GM21423 (cell line): Measurements from ENCODE around the gene C2orf49.

Experiments used
- ATAC-seq: cut with Tn5 transposase; IDR thresholded peaks from one replicate; pipeline ENCODE4 v1.9.1; 2021; ENCODE audit warnings: mild to moderate bottlenecking, moderate library complexity; ENCODE audit not compliant: unreplicated experiment

Gene C2orf49

GRCh38 chr2:105358593-105358992 is 21.3 kb downstream of the C2orf49 start:
- ATAC-seq, result no peak

DNA sequence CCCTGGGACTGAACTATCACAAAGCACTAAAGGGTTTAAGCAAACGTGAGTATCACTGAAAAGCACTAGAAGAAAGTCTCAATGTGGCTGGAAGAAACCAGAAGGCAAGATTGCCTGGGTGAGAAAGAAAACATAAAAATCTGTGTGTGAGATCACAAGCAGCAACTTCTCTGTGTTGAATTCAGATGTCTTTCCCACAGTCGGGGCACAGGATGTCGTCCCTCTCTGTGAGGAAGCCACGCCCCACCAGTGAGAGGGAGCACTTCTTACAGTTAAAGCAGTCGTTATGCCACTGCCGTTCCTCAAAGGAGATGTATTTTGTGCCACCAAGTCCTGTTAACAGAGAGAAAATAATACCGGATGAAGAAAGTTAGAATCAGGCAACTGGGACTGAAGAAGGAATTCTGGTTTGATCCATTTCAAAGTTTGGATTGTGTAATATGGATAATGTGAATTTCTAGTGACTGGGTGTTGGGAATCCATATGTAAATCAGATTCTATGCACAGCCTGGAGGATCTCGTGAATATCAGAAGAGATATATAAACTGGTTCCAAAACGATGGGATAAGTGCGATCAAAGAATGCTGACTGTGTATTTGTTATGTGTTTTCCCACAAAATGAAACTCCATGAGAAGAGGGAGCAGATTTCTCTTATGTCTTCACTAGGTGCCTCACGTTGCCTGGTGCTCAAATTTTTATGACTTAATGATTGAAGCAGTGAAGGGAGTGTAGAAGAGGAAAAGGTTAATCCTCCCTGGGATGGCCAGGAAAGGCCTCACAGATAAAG is 24.0 kb downstream of the C2orf49 start:
- ATAC-seq, result no peak

- no peak for ATAC-seq
These were observed 25.7 kb downstream of the C2orf49 start for GRCh38 chr2:105362862-105363591.

DNA sequence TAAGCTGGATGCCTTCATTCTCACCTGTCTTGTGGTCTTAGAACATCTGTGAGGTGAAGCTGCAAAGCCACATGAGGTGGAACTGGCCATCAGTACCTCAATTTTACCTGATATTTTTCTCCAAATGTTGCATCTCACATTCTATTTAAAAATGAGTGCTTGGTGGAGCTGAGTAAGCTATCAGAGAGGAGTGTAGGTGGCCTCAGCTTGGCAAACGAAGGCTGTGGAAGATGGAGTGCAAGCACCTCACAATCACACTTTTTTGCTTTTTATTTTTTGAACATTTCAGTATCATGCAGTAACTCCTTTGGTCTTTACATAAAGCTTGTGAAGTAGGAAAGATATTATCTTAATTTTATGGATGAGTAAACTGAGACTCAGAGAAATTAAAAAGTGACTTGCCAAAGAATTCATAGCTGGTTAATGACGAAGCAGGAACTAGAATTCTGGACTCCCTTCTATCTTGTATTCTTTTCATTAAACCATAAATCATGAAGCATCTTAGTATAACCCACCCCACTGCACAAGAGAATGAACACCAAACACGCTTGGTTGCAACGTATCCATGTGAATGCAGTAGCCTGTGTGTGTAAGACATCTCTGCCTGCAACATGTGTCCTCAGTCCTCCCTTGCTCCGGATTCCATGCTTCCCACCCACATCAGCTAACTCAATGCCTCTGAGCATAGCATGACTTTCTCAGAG is 27.2 kb downstream of the C2orf49 start:
- ATAC-seq, result no peak

- no peak for ATAC-seq
These were observed 27.9 kb downstream of the C2orf49 start for GRCh38 chr2:105365206-105365605.

GRCh38 chr2:105368759-105369408 is 31.5 kb downstream of the C2orf49 start:
- ATAC-seq, result no peak

- peak; percentile 90 for ATAC-seq
These were observed 32.7 kb downstream of the C2orf49 start for GRCh38 chr2:105369777-105370690.

GRCh38 chr2:105371156-105371555 is 33.8 kb downstream of the C2orf49 start:
- no peak for ATAC-seq

GRCh38 chr2:105371810-105372209 is 34.5 kb downstream of the C2orf49 start:
- ATAC-seq, result no peak

GRCh38 chr2:105373344-105373781 is 36.0 kb downstream of the C2orf49 start:
- no peak for ATAC-seq

- ATAC-seq, result peak; percentile 67
These were observed 36.6 kb downstream of the C2orf49 start for GRCh38 chr2:105373895-105374401.

- no peak for ATAC-seq
These were observed 37.7 kb downstream of the C2orf49 start for GRCh38 chr2:105375001-105375561.

DNA sequence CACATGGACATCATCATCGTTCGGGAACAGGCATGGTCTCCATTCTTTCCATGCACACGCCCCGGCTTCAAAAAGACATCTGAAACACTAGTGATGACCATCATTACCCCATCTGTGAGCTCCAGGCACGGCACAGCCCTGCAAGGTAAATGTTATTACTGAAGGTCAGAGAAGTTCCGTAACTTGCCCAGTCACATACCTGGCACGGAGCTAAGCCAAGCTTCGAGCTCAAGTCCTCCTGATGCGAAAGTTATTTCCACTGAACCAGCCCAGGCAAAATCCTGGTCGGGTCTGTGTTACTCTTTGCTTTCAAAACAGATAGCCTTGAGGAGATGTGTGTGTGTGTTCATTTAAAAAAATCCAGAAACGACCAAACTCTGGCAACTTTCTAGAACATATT is 38.7 kb downstream of the C2orf49 start:
- ATAC-seq, result no peak

- ATAC-seq, result no peak
These were observed 39.5 kb downstream of the C2orf49 start for GRCh38 chr2:105376789-105377240.

DNA sequence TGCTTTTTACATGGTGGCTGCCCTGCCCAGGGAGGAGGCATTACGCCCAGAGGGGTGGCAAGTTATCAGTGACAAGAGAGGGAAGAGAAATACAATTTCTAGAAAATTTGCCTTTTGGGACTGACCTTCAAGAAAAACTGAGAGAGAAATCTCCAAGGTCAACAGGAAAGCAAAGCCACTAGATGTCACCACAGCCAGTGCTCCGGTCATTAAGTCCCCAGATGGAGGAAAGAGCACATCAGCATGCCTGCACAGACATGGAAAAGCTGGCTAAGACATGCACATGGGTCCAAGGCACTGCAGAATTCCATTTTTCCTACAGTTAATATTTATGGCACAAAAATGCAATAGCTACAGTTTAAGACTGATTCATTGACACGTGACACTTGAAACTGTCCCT is 40.5 kb downstream of the C2orf49 start:
- no peak for ATAC-seq

- no peak for ATAC-seq
These were observed 41.0 kb downstream of the C2orf49 start for GRCh38 chr2:105378276-105378840.

DNA sequence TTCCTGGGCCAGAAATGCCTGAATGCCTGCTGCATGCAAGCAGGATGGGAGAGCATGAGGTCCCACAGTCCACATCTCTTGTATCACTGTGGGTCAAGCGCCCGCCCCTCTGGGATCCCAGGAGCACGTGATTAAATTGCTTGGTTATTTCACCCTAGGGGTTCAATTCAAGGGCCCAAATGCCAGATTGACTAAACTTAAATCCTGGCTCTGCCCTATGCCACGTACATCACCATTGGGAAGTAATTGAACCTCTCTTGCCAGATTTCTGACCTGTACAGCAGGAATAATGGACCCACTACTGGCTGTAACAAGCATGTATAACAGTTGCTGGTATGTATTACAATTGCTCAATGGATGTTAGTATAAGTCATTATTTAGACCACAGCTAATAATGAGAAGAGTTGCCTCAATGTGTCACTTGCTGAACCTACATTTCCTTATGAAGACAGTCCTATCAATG is 41.6 kb downstream of the C2orf49 start:
- ATAC-seq, result no peak

- ATAC-seq, result no peak
These were observed 42.4 kb downstream of the C2orf49 start for GRCh38 chr2:105379741-105380186.
